Glutamatergic neuron (in vitro differentiated cells): ENCODE data around the gene DDX31. TPM values are rescaled to one million over a fixed set of nuclear protein-coding genes. Genes with fewer than 3 reads are reported as not detected.
A peak's percentile ranks its signal among the peaks of the same experiment; 100 is the strongest.
"Not testable (repeated sequence)": the region's sequence is repeated elsewhere in the genome, so short reads cannot be mapped to it uniquely, and the experiment has no call there.

Experiments
- DNase-seq: peaks from one replicate; pipeline ENCODE4 v3.0.0; 2022
- H3K27ac Mint-ChIP-seq: one replicate; pipeline ENCODE4 v1.8.0; 2020; ENCODE audit warnings: mild to moderate bottlenecking, mixed read lengths, inconsistent platforms; ENCODE audit not compliant: unreplicated experiment
- H3K27me3 Mint-ChIP-seq: one replicate; pipeline ENCODE4 v1.8.0; 2020; ENCODE audit warnings: mild to moderate bottlenecking, moderate library complexity, mixed read lengths, inconsistent platforms; ENCODE audit not compliant: unreplicated experiment
- H3K36me3 Mint-ChIP-seq: one replicate; pipeline ENCODE4 v1.8.0; 2020; ENCODE audit warnings: mild to moderate bottlenecking, mixed read lengths, inconsistent platforms; ENCODE audit not compliant: unreplicated experiment
- H3K4me1 Mint-ChIP-seq: one replicate; pipeline ENCODE4 v1.8.0; 2020; ENCODE audit warnings: mild to moderate bottlenecking, low read depth, mixed read lengths, inconsistent platforms; ENCODE audit not compliant: unreplicated experiment
- H3K4me3 Mint-ChIP-seq: one replicate; pipeline ENCODE4 v1.8.0; 2020; ENCODE audit warnings: mild to moderate bottlenecking, mixed read lengths, inconsistent platforms; ENCODE audit not compliant: unreplicated experiment
- H3K9me3 Mint-ChIP-seq: one replicate; pipeline ENCODE4 v1.8.0; 2020; ENCODE audit warnings: mild to moderate bottlenecking, moderate library complexity, mixed read lengths, inconsistent platforms; ENCODE audit not compliant: unreplicated experiment
- CTCF ChIP-seq: fragments of 200-600 bp; sonication (generic); IDR thresholded peaks from one replicate; pipeline ENCODE4 v1.5.0; 2021; ENCODE audit not compliant: partially characterized antibody, unreplicated experiment
- long read RNA-seq: library from polyadenylated mRNA; unstranded; transcript quantifications from one replicate; pipeline ENCODE4 v2.0.0, GENCODE V29; 2020; ENCODE audit not compliant: unreplicated experiment
- total RNA-seq: library from RNA; stranded (reverse); fragmentation: NEBNext Ultra II Directional; extraction: Animal tissue kit (Norgen Biotek cat#: 25700); gene quantifications from one replicate; pipeline ENCODE4 v1.2.1, GENCODE V29; 2021; ENCODE audit not compliant: unreplicated experiment

The DDX31 gene
- 8.7 TPM for total RNA-seq
- long read RNA-seq, full-length matches to known transcripts: 2 of 5 reads
- long read RNA-seq, partial matches to known transcripts: 1 of 5 reads
- long read RNA-seq, other reads (novel, unspliced or antisense): 2 of 5 reads

- Mint-ChIP-seq H3K4me1 (peaks cover 13% of the 10 kb centered on the region), H3K36me3 (no peaks in the 10 kb centered on the region), H3K27ac (peak within 1 kb of the TSS; percentile 75), H3K4me3 (peak within 1 kb of the TSS; percentile 94), H3K9me3 (peaks cover 5% of the 10 kb centered on the region), H3K27me3 (peaks cover 4% of the 10 kb centered on the region)
- no peak for TF ChIP-seq CTCF
- DNase-seq: peak; percentile 80
Measured at GRCh38 chr9:132669698-132670456, at the start of gene DDX31. Gene DDX31 (minus strand): TSS chr9:132669983. CDS start chr9:132669934, 49 bp downstream.

- H3K4me1 Mint-ChIP-seq, H3K27ac Mint-ChIP-seq, H3K9me3 Mint-ChIP-seq, H3K4me3 Mint-ChIP-seq, DNase-seq, H3K27me3 Mint-ChIP-seq, H3K36me3 Mint-ChIP-seq: not testable (repeated sequence)
Measured at GRCh38 chr9:132718381-132718928, 48.7 kb upstream of the DDX31 start.

GRCh38 chr9:132717326-132717945, 47.7 kb upstream of the DDX31 start:
- DNase-seq: no peak
- Mint-ChIP-seq H3K4me3 (no peak overlapping the region), H3K9me3 (no peaks in the 10 kb centered on the region), H3K27me3 (no peaks in the 10 kb centered on the region), H3K4me1 (no peaks in the 10 kb centered on the region), H3K27ac (no peak overlapping the region), H3K36me3 (no peaks in the 10 kb centered on the region)
- TF ChIP-seq CTCF: no peak

- H3K27me3 Mint-ChIP-seq: no peaks in the 10 kb centered on the region
- no peak overlapping the region for H3K27ac Mint-ChIP-seq
- TF ChIP-seq CTCF: no peak
- H3K9me3 Mint-ChIP-seq: no peaks in the 10 kb centered on the region
- DNase-seq: no peak
- no peaks in the 10 kb centered on the region for H3K4me1 Mint-ChIP-seq
- H3K4me3 Mint-ChIP-seq: no peak overlapping the region
- H3K36me3 Mint-ChIP-seq: no peaks in the 10 kb centered on the region
Measured at GRCh38 chr9:132716007-132716406, 46.2 kb upstream of the DDX31 start.

GRCh38 chr9:132712753-132713152, 43.0 kb upstream of the DDX31 start:
- peaks cover 2% of the 10 kb centered on the region for H3K27me3 Mint-ChIP-seq
- TF ChIP-seq CTCF: no peak

More at GRCh38 chr9:132712753-132713152, 43.0 kb upstream of the DDX31 start:
- Mint-ChIP-seq H3K4me3 (no peak overlapping the region), H3K27ac (no peak overlapping the region), H3K4me1 (no peaks in the 10 kb centered on the region), H3K36me3 (no peaks in the 10 kb centered on the region), H3K9me3 (no peaks in the 10 kb centered on the region)
- no peak for DNase-seq
